Occipital lobe (tissue), 2 donors: ENCODE measurements around the gene TDRD1. TPM values are rescaled to one million over a fixed set of nuclear protein-coding genes. Genes with fewer than 3 reads are reported as not detected.
A peak's percentile ranks its signal among the peaks of the same experiment; 100 is the strongest.

ENCODE experiments used
- DNase-seq: peaks from one replicate; lab custom pipeline; 2025; lab: John Stamatoyannopoulos, UW
- total RNA-seq: library from RNA; depleted of rRNA; stranded (reverse); fragments of >200 nt; gene quantifications from one replicate; pipeline ENCODE4 v1.2.3, GENCODE V29; 2014

TDRD1 gene
- total RNA-seq, 1 donor from 2014 or later: under 0.01 TPM

- DNase-seq: peak; percentile 89
Observed at GRCh38 chr10:114173921-114174694, 5.0 kb upstream of the TDRD1 start, which contains the start of gene CCDC186. CCDC186 (minus strand) TSS chr10:114174203; CDS start chr10:114163268, 10,935 bp downstream.

GRCh38 chr10:114174695-114175188, 4.4 kb upstream of the TDRD1 start:
- DNase-seq: peak; percentile 27

GRCh38 chr10:114175667-114176066, 3.5 kb upstream of the TDRD1 start:
- DNase-seq: no peak

- DNase-seq: no peak
Observed at GRCh38 chr10:114176511-114176910, 2.6 kb upstream of the TDRD1 start.

GRCh38 chr10:114179747-114180146, 594 bp downstream of the TDRD1 start:
- no peak for DNase-seq

GRCh38 chr10:114180937-114181336, 1.8 kb downstream of the TDRD1 start:
- DNase-seq: no peak

- no peak for DNase-seq
Observed at GRCh38 chr10:114181971-114182370, 2.8 kb downstream of the TDRD1 start.

- no peak for DNase-seq
Observed at GRCh38 chr10:114183563-114183962, 4.4 kb downstream of the TDRD1 start.

GRCh38 chr10:114184276-114184675, 5.1 kb downstream of the TDRD1 start:
- no peak for DNase-seq

GRCh38 chr10:114188001-114188400, 8.8 kb downstream of the TDRD1 start:
- DNase-seq: no peak

- DNase-seq: no peak
Observed at GRCh38 chr10:114188900-114189299, 9.7 kb downstream of the TDRD1 start.

- no peak for DNase-seq
Observed at GRCh38 chr10:114189700-114190099, 10.5 kb downstream of the TDRD1 start.

GRCh38 chr10:114195079-114195478, 15.9 kb downstream of the TDRD1 start:
- no peak for DNase-seq

- DNase-seq: no peak
Observed at GRCh38 chr10:114199239-114199638, 20.1 kb downstream of the TDRD1 start.

- DNase-seq: no peak
Observed at GRCh38 chr10:114202812-114203211, 23.7 kb downstream of the TDRD1 start.

- no peak for DNase-seq
Observed at GRCh38 chr10:114206902-114207301, 27.7 kb downstream of the TDRD1 start.

GRCh38 chr10:114207349-114207748, 28.2 kb downstream of the TDRD1 start:
- DNase-seq: no peak

GRCh38 chr10:114208351-114208750, 29.2 kb downstream of the TDRD1 start:
- DNase-seq: no peak

GRCh38 chr10:114212153-114212552, 33.0 kb downstream of the TDRD1 start:
- DNase-seq: no peak

GRCh38 chr10:114215033-114215432, 35.9 kb downstream of the TDRD1 start:
- no peak for DNase-seq

GRCh38 chr10:114220281-114220680, 41.1 kb downstream of the TDRD1 start:
- DNase-seq: no peak

GRCh38 chr10:114221235-114221634, 42.1 kb downstream of the TDRD1 start:
- DNase-seq: no peak

GRCh38 chr10:114223066-114223465, 43.9 kb downstream of the TDRD1 start:
- no peak for DNase-seq
